Stimulated activated CD8-positive, alpha-beta memory T cell treated with anti-CD3 and anti-CD28 coated beads, Interleukin-15, amount 100 ng/mL, for 48 hours (primary cell): ENCODE data around the gene EPB41L4A.

Experiments
- DNase-seq, 2 donors: peaks; one replicate each; pipeline ENCODE4 v3.0.0-alpha.2; 2020; ENCODE audit warnings: low read depth in 2 of 2

The EPB41L4A gene

GRCh38 chr5:112113565-112113964 lies 305.5 kb downstream of the EPB41L4A start:
- DNase-seq = no peak
